ENCODE measurements around the gene TIPRL. TPM values are rescaled to one million over a fixed set of nuclear protein-coding genes. Genes with fewer than 3 reads are reported as not detected.

The TIPRL gene
- total RNA-seq, 1 donor from 2014 or later: 28.9 TPM

DNA sequence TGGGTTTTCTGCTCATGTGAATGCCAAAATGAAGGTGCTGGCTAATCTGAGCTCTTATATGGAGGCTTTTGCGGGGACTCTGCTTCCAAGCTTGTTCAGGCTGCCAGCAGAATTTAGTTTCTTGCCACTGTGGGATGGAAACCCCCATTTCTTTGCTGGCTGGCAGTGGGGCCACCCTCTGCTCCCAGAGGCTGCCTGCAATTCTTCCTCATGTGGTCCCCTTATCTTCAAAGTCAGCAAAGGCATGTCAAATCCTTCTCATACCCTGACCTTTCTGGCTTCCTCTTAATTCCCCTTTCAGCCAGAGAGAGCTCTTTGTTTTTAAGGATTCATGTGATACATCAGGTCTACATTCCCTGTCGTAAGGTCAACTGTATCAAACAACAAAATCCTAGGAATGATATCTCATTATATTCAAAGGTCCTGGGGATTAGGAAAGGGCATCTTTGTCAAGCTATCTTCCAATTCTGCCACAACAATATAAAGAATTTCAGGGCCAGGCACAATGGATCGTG, 36.8 kb upstream of the TIPRL start:
- Mint-ChIP-seq H3K27ac (no peak overlapping the region), H3K4me1 (peaks cover 13% of the 10 kb centered on the region), H3K9me3 (no peaks in the 10 kb centered on the region), H3K27me3 (ENCODE audit: low read depth) (no peaks in the 10 kb centered on the region), H3K36me3 (no peaks in the 10 kb centered on the region), H3K4me3 (no peak overlapping the region)
- no peak for DNase-seq (ENCODE audit: low spot score in 2 of 2, unreplicated experiment in 2 of 2)
- TF ChIP-seq, protein P1, sequence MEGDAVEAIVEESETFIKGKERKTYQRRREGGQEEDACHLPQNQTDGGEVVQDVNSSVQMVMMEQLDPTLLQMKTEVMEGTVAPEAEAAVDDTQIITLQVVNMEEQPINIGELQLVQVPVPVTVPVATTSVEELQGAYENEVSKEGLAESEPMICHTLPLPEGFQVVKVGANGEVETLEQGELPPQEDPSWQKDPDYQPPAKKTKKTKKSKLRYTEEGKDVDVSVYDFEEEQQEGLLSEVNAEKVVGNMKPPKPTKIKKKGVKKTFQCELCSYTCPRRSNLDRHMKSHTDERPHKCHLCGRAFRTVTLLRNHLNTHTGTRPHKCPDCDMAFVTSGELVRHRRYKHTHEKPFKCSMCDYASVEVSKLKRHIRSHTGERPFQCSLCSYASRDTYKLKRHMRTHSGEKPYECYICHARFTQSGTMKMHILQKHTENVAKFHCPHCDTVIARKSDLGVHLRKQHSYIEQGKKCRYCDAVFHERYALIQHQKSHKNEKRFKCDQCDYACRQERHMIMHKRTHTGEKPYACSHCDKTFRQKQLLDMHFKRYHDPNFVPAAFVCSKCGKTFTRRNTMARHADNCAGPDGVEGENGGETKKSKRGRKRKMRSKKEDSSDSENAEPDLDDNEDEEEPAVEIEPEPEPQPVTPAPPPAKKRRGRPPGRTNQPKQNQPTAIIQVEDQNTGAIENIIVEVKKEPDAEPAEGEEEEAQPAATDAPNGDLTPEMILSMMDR (IDR thresholded peaks at IDR 0.05; ENCODE audit: unreplicated experiment): no peak

DNA sequence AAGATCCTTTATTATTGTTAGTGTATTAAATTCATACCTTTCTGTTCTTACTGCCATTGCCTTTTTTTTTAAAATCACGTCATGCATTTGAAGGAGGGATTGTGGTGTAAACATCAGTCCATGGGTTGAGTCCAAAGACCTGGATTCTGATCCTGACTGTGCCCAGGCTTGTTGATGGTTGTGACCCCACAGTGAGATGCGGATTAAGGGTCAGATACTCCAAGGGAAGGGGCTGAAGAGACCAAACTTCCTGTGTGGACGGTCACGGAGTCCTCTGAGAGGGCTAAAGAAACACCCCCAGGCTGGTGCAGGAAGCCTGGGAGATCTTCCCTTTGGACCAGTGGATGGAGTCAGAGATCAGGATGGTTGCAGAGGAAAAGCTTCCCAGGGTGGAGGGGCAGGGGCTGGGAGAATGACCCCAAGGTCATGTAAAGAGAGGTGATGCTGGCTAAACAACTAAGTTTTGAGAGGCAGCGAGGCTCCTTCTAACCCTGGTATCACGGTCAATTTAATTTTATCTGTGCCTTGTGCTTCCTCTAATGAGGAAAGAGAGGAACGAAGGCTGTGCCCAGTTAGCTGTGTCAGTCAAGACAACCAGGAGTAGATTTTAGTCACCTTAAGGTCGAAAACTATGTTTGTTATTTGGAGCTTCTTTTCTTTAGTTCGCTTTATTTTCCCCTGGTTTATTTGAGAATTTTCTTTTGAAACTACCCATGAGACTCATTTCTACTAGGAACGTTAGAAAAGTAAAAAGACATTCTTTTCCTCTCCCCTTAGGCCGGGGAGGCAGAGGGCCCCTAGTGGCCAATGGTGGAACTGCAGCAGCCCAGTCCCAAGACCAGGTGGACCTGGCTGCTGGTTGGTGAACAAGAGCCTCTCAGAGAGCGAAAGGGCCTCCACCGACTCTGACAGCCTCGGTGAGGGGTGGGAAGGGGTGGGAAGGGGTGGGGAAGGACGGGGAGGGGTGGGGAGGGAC, 33.3 kb upstream of the TIPRL start:
- peak; percentile 73 to 96 for DNase-seq (ENCODE audit: low spot score in 2 of 2, unreplicated experiment in 2 of 2)
- H3K36me3 Mint-ChIP-seq: no peaks in the 10 kb centered on the region
- H3K27me3 Mint-ChIP-seq (ENCODE audit: low read depth): no peaks in the 10 kb centered on the region
- TF ChIP-seq, protein P1 (IDR thresholded peaks at IDR 0.05; ENCODE audit: unreplicated experiment): peak; percentile 93
- peaks cover 3% of the 10 kb centered on the region for H3K4me1 Mint-ChIP-seq
- H3K27ac Mint-ChIP-seq: no peak overlapping the region
- no peaks in the 10 kb centered on the region for H3K9me3 Mint-ChIP-seq
- no peak overlapping the region for H3K4me3 Mint-ChIP-seq

DNA sequence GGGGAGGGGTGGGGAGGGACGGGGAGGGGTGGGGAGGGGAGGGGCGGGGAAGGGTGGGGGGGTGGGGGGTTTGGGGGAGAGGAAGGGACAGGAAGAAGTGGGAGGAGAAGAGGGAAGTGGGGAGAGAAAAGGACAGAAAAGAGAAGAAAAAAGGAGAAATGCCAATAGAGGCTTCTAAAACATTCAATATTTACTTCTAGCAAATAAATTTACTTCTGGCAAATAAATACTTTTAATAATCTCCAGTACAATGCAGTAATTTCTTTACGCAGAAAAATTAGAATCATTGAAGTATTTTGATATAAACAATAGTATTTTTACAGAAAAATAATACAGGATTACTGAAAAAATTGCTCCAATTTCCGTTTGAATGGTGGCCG, 32.6 kb upstream of the TIPRL start:
- Mint-ChIP-seq H3K9me3 (no peaks in the 10 kb centered on the region), H3K27ac (no peak overlapping the region), H3K4me1 (peaks cover 3% of the 10 kb centered on the region), H3K27me3 (ENCODE audit: low read depth) (no peaks in the 10 kb centered on the region), H3K4me3 (no peak overlapping the region), H3K36me3 (no peaks in the 10 kb centered on the region)
- DNase-seq (ENCODE audit: low spot score in 2 of 2, unreplicated experiment in 2 of 2): no peak
- TF ChIP-seq, protein P1 (IDR thresholded peaks at IDR 0.05; ENCODE audit: unreplicated experiment): no peak

DNA sequence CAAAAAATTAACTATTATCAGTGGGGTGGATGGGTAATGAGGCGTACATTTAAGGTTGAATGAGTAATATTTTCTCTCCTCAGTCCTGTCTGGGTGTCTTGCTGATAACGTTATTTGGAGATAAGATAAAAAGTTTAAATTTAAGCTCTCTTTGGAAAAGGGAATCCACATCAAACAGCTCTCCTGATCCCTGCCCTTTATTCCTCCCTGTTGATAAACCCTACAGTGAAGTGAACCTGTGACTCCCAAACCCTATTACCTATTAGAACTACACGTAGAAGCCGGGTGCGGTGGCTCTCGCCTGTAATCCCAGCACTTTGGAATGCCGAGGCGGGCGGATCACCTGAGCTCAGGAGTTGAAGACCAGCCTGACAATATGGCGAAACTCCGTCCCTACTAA, 32.1 kb upstream of the TIPRL start:
- Mint-ChIP-seq H3K36me3 (no peaks in the 10 kb centered on the region), H3K27me3 (ENCODE audit: low read depth) (no peaks in the 10 kb centered on the region), H3K27ac (no peak overlapping the region), H3K4me3 (no peak overlapping the region), H3K9me3 (no peaks in the 10 kb centered on the region), H3K4me1 (peaks cover 3% of the 10 kb centered on the region)
- DNase-seq (ENCODE audit: low spot score in 2 of 2, unreplicated experiment in 2 of 2): no peak
- TF ChIP-seq, protein P1 (IDR thresholded peaks at IDR 0.05; ENCODE audit: unreplicated experiment): no peak

DNA sequence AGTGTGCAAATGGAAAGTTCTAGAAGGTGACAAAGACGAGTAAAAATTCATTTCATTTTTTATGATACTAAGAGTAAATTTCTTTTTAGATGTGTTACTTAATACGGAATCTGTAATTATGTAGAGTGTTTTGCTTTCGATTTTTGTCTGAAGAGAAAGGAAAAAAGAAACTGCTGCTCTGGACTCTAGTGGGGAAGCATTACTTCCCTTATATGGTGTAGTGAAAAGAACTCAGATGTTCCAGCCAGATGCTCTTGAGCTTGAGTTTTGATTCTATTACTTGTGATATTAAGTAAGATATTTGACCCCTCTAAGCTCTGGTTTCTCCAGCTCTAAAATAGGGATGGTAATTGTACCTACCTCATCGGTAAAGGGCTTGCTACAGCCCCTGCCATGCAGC, 29.8 kb upstream of the TIPRL start:
- no peak for DNase-seq (ENCODE audit: low spot score in 2 of 2, unreplicated experiment in 2 of 2)
- TF ChIP-seq, protein P1 (IDR thresholded peaks at IDR 0.05; ENCODE audit: unreplicated experiment): no peak
- no peaks in the 10 kb centered on the region for H3K36me3 Mint-ChIP-seq
- H3K9me3 Mint-ChIP-seq: peaks cover under 1% of the 10 kb centered on the region
- H3K27me3 Mint-ChIP-seq (ENCODE audit: low read depth): no peaks in the 10 kb centered on the region
- H3K27ac Mint-ChIP-seq: no peak overlapping the region
- H3K4me3 Mint-ChIP-seq: no peak overlapping the region
- peaks cover 3% of the 10 kb centered on the region for H3K4me1 Mint-ChIP-seq
